HG02938 (cell line): Measurements from ENCODE around the gene DAP3.
"Not testable (repeated sequence)": the region's sequence is repeated elsewhere in the genome, so short reads cannot be mapped to it uniquely, and the experiment has no call there.

Source experiments
- ATAC-seq: cut with Tn5 transposase; IDR thresholded peaks from one replicate; pipeline ENCODE4 v1.9.1; 2021; ENCODE audit warnings: mild to moderate bottlenecking, moderate library complexity; ENCODE audit not compliant: unreplicated experiment

The DAP3 gene

GRCh38 chr1:155680531-155680930, 8.4 kb upstream of the DAP3 start:
- ATAC-seq = no peak

DNA sequence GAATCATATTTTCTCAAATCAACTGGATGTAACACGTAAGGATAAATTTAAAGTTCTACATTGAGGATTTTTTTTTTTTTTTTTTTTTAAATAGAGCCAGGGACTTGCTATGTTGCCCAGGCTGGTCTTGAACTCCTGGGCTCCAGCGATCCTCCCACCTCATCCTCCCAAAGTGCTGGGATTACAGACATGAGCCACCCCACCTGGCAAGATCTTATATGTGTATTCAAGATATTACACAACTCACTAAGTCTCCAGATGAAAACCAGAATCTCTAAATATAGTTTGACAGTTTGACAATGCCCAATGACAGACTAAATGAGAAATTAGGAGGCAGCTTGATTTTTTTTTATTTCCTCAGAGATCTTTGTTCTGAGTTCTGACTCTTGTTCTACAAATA, 7.1 kb upstream of the DAP3 start:
- ATAC-seq = no peak

- ATAC-seq = not testable (repeated sequence)
Observed at GRCh38 chr1:155687705-155688323, 1.1 kb upstream of the DAP3 start.

DNA sequence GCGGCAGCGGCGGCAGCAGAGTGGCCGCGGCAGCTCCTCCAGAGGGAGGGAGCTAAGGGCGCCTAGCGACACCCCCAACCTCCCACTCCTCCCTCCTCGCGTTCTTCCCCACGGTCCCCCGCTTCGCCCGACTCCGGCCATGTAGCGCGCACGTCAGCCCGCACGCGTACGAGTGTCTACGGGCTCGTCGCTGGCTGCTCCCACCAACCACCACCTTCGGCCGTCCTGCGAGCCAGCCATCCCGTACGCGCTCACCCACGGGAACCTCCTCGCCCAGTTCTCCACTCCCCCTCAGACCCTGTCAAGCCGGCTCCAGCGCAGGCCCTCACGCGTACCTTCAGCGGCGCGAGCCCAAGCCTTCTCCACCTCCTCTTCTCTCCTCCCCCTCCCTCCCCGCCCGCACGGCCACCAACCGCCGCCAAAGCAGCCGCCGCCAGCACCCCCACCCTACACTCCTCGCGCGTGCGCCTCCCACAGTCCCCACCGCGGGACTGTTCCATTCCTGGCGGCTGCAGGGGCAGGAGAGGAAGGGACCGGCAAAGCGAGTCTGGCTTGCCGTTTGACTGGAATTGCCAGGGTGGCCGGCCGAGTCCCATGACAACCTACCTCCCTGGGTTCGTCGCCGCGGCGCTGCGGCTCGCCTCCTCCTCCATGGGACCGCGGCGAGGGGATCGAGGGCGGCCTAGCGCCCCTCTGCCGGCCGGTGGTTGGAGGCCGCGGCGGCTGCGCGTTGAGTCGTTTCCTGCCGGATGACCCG, 389 bp upstream of the DAP3 start, which contains the start of gene YY1AP1:
Gene YY1AP1 (minus strand): TSS at position 451 of the 757 bp plus-strand sequence. CDS start 8,338 bp downstream, outside the sequence.
- ATAC-seq = peak; percentile 74

GRCh38 chr1:155691992-155692528, 3.2 kb downstream of the DAP3 start:
- ATAC-seq = no peak

DNA sequence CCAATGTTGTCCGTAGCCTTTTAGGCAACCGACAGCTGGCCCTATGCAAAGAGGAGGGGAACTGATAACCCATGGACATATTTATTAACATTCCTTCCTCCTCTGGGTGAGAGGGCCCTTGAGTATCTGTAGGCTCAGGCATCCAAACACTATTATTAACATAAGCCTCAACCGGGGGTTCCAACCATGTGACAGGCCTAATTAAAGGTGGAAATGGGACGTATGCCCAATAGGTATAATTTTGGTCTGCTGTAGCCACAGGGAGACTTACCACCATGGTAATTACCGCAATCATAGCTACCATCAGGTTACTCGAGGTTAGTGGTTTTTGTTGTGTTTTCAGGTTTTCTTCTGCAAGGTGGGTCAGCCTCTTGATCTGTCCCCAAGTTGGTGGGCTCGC, 5.3 kb downstream of the DAP3 start:
- no peak for ATAC-seq

DNA sequence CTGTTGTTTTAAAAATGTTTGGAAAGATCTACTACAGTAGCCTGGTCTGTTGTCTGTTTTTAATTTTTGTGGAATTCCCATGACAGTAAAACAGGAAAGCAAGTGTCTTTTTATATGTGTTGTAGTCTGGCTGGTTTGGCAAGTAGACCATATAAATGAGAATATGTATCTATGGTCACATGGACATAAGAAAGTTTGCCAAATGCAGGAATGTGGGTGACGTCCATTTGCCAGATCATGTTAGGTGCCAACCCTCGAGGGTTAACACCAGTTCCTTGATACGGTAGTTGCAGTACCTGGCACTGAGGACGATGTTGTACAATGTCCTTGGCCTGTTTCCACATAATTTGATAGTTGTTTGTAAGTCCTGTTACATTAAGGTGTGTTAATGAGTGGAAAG, 6.2 kb downstream of the DAP3 start:
- ATAC-seq = no peak

DNA sequence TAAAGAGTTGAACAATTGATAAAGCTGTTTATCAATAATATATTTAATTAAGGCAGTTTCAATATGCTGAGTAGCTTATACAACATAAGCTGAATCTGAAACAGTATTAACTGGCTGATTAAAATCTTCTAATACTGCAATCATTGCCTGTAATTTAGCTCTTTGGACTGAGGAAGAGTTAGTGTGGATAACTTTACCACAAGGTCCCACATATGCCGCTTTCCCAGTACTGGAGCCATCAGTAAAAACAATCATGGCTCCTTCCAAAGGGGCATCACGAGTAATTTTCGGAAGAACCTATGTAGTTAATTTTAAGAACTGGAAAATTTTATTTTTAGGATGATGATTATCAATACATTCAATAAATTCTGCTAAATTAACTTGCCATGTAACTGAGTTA, 6.7 kb downstream of the DAP3 start:
- ATAC-seq = no peak

DNA sequence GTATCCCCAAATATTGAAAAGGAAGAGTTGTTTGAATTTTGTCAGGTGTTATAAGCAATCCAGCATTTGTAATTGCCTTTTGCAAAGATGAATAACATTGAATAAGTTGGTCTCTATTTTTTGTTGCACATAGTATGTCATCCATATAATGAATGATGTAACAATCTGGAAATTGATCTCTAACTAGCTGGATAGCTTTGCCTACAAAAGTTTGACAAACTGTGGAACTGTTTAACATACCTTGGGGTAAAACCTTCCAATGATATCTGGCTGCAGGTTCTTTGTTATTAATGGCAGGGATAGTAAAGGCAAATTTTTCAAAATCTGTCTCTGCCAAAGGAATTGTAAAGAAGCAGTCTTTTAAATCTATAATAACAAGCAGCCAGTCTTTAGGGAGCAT, 7.6 kb downstream of the DAP3 start:
- ATAC-seq = no peak

DNA sequence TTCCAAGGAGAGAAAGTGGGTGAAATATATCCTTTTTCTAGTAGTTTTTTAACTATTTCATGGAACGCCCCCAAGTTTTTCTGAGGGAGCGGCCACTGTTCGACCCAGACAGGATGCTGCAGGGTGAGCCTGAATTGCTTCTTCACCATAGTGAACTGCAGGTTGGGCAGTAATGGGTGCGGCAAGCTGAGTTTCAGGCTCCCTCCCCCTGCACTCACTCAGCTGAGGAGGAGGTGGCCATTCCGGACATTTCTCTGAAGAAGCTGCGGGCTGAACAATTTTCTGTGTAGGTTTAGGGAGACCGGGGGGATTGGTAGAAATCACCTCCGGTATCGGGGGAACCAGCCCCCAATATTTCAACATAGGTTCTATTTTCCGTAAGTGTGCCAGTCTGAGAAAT, 8.2 kb downstream of the DAP3 start:
- ATAC-seq = no peak

GRCh38 chr1:155697616-155698015, 8.7 kb downstream of the DAP3 start:
- ATAC-seq = not testable (repeated sequence)

DNA sequence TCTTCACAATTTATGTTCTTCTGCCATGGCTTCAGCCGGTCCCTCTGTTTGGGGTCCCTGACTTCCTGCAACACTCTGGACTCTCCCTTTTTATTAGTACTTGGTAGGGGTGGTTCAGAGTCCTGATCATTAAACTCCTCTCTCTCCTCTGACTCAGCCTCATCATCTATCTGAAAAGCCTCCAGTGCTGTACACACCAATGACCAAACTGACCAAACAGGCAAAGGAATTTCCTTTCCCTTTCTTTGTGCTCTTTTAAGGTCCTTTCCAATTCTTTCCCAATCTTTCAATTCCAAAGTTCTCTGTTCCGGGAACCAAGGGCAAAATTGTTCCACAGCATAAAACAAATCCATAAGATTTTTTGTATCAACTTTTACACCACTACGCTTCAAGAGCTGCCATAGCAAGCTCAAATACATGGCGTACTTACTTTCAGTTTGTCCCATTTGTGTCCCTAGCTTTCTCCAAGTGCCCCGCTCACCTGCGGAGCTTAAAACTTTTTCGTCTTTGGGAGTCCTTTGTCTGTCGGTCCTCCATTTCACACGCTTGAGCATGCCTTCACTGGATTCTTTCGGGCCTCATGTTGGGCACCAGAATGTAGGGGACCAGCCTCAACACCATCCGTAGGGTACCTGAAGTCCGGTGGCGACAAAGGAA, 9.6 kb downstream of the DAP3 start:
- ATAC-seq = no peak

DNA sequence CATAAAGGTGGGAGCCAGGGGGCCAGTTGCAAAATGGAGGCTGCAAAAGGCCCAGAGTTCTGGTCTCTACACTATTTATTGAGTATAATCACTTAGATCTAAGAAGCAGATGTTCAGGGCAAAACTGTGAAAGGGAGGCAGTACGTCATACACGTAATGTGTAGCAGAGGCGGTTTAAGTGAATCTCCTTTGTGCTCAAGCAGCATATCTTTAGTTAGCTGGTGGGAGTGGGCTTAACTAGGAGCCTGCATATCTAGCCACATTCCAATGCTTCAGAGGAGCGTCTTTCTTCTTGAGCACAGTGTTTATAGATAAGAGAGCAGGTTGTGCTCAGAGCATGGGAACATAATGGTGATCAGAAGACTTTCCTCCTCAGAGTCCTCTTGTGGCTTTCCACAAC, 10.2 kb downstream of the DAP3 start:
- ATAC-seq = not testable (repeated sequence)

- ATAC-seq = not testable (repeated sequence)
Observed at GRCh38 chr1:155701675-155702074, 12.8 kb downstream of the DAP3 start.

DNA sequence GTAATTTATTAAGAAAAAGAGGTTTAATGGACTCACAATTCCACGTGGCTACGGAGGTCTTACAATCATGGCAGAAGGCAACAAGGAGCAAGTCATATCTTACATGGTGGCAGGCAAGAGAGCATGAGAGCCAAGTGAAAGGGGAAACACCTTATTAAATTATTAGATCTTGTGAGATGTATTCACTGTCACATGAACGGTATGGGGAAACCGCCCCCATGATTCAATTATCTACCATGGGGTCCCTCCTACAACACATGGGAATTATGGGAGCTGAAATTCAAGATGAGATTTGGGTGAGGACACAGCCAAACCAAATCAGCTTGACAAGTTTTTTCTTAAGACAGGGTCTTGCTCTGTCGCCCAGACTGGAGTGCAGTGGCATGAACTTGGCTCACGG, 14.3 kb downstream of the DAP3 start:
- no peak for ATAC-seq

DNA sequence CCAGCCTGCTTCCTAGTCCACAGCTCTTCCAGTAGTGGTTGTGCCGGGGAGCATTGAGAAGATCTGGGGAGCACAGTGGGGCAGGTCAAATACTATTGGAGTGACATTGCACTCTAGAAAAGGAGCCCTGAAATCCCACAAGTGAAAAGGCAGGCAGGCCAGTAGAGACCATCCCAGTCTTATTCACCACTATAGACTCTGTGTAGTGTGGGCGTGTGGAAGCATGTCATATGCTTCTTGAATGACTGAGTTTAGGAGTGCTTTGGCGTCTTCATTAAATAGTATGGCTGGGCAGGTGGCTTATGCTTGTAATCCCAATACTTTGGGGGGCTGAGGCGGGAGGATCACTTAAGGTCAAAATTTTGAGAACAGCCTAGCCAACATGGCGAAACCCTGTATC, 15.5 kb downstream of the DAP3 start:
- not testable (repeated sequence) for ATAC-seq

- no peak for ATAC-seq
Observed at GRCh38 chr1:155706139-155706538, 17.2 kb downstream of the DAP3 start.

- ATAC-seq = no peak
Observed at GRCh38 chr1:155709391-155709790, 20.5 kb downstream of the DAP3 start.

DNA sequence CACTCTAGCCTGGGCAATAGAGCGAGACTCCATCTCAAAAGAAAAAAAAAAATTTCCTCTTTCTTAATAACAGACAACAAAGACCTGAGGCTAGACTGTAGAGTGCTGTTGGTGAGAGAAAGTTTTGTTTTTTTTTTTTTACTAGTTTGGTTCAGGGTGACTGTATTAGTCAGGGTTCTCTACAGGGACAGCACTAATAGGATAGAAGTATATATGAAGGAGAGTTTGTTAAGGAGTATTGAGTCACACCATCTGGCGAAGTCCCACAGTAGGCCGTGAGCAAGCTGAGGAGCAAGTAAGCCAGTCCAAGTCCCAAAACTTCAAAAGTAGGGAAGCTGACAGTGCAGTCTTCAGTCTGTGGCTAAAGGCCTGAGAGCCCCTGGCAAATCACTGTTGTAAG, 22.6 kb downstream of the DAP3 start:
- ATAC-seq = not testable (repeated sequence)

GRCh38 chr1:155712636-155713035, 23.7 kb downstream of the DAP3 start:
- not testable (repeated sequence) for ATAC-seq

GRCh38 chr1:155713075-155713474, 24.2 kb downstream of the DAP3 start:
- ATAC-seq = no peak

- ATAC-seq = not testable (repeated sequence)
Observed at GRCh38 chr1:155715056-155715455, 26.2 kb downstream of the DAP3 start.
